HEK293 (cell line): ENCODE results near the gene JPH4.

Experiments
- BCL11B ChIP-seq: fragments of 450-650 bp; formaldehyde crosslinking; IDR thresholded peaks from 2 replicates; pipeline ENCODE4 v1.5.1; 2016; ENCODE audit warnings: low read depth, missing biosample characterization, missing genetic modification characterization
- CTCF ChIP-seq: fragments of 450-650 bp; formaldehyde crosslinking; IDR thresholded peaks from 2 replicates; pipeline ENCODE4 v1.5.1; 2016; ENCODE audit warnings: missing biosample characterization, missing genetic modification characterization
- PATZ1 ChIP-seq: fragments of 450-650 bp; formaldehyde crosslinking; IDR thresholded peaks from 2 replicates; pipeline ENCODE4 v1.5.1; 2016; ENCODE audit warnings: missing biosample characterization, missing genetic modification characterization
- PBX3 ChIP-seq: sonication (generic); formaldehyde crosslinking; IDR thresholded peaks from 2 replicates; pipeline ENCODE4 v1.8.1; 2022; ENCODE audit warnings: mild to moderate bottlenecking, moderate library complexity, missing genetic modification reagents
- SP2 ChIP-seq: fragments of 450-650 bp; formaldehyde crosslinking; IDR thresholded peaks from 2 replicates; pipeline ENCODE4 v1.5.1; 2016; ENCODE audit warnings: missing biosample characterization, missing genetic modification characterization
- ZBTB1 ChIP-seq: fragments of 450-650 bp; formaldehyde crosslinking; IDR thresholded peaks from 2 replicates; pipeline ENCODE4 v1.5.1; 2016; ENCODE audit warnings: missing biosample characterization, missing genetic modification characterization
- ZFP41 ChIP-seq: fragments of 450-650 bp; formaldehyde crosslinking; IDR thresholded peaks from 2 replicates; pipeline ENCODE4 v1.5.1; 2016; ENCODE audit warnings: missing biosample characterization, missing genetic modification characterization, borderline replicate concordance
- ZNF121 ChIP-seq: fragments of 450-650 bp; formaldehyde crosslinking; IDR thresholded peaks from 2 replicates; pipeline ENCODE4 v1.5.1; 2016; ENCODE audit warnings: missing biosample characterization, missing genetic modification characterization
- ZNF138 ChIP-seq: fragments of 450-650 bp; formaldehyde crosslinking; IDR thresholded peaks from 2 replicates; pipeline ENCODE4 v1.5.1; 2016; ENCODE audit warnings: missing biosample characterization, missing genetic modification characterization, borderline replicate concordance
- ZNF23 ChIP-seq: fragments of 450-650 bp; formaldehyde crosslinking; IDR thresholded peaks from 2 replicates; pipeline ENCODE4 v1.5.1; 2016; ENCODE audit warnings: missing biosample characterization, missing genetic modification characterization, borderline replicate concordance
- ZNF24 ChIP-seq: fragments of 450-650 bp; formaldehyde crosslinking; IDR thresholded peaks from 2 replicates; pipeline ENCODE4 v1.5.1; 2016; ENCODE audit warnings: missing biosample characterization, missing genetic modification characterization
- ZNF521 ChIP-seq: fragments of 450-650 bp; formaldehyde crosslinking; IDR thresholded peaks from 2 replicates; pipeline ENCODE4 v1.5.1; 2017; ENCODE audit warnings: missing biosample characterization, mild to moderate bottlenecking, missing genetic modification characterization
- ZNF544 ChIP-seq: fragments of 450-650 bp; formaldehyde crosslinking; IDR thresholded peaks from 2 replicates; pipeline ENCODE4 v1.5.0; 2017; ENCODE audit warnings: missing biosample characterization, missing genetic modification characterization
- TF ChIP-seq, protein P1 (sequence below): fragments of 450-650 bp; formaldehyde crosslinking; conservative IDR thresholded peaks from 2 replicates; pipeline ENCODE4 v1.5.1; 2016; ENCODE audit warnings: low read depth, missing biosample characterization, missing genetic modification characterization

- TF ChIP-seq CTCF (tag by site-specific recombination) (no peak), PATZ1 (no peak), ZNF138 (tag by site-specific recombination) (no peak), ZFP41 (tag by site-specific recombination) (no peak), ZBTB1 (no peak), SP2 (no peak), ZNF121 (tag by site-specific recombination) (no peak), ZNF23 (tag by site-specific recombination) (no peak), ZNF544 (tag by site-specific recombination) (no peak), ZNF24 (tag by site-specific recombination) (no peak), BCL11B (tag by site-specific recombination) (no peak), ZNF521 (tag by site-specific recombination) (no peak), PBX3 (CRISPR knock-in tag) (no peak)
- TF ChIP-seq, protein P1, sequence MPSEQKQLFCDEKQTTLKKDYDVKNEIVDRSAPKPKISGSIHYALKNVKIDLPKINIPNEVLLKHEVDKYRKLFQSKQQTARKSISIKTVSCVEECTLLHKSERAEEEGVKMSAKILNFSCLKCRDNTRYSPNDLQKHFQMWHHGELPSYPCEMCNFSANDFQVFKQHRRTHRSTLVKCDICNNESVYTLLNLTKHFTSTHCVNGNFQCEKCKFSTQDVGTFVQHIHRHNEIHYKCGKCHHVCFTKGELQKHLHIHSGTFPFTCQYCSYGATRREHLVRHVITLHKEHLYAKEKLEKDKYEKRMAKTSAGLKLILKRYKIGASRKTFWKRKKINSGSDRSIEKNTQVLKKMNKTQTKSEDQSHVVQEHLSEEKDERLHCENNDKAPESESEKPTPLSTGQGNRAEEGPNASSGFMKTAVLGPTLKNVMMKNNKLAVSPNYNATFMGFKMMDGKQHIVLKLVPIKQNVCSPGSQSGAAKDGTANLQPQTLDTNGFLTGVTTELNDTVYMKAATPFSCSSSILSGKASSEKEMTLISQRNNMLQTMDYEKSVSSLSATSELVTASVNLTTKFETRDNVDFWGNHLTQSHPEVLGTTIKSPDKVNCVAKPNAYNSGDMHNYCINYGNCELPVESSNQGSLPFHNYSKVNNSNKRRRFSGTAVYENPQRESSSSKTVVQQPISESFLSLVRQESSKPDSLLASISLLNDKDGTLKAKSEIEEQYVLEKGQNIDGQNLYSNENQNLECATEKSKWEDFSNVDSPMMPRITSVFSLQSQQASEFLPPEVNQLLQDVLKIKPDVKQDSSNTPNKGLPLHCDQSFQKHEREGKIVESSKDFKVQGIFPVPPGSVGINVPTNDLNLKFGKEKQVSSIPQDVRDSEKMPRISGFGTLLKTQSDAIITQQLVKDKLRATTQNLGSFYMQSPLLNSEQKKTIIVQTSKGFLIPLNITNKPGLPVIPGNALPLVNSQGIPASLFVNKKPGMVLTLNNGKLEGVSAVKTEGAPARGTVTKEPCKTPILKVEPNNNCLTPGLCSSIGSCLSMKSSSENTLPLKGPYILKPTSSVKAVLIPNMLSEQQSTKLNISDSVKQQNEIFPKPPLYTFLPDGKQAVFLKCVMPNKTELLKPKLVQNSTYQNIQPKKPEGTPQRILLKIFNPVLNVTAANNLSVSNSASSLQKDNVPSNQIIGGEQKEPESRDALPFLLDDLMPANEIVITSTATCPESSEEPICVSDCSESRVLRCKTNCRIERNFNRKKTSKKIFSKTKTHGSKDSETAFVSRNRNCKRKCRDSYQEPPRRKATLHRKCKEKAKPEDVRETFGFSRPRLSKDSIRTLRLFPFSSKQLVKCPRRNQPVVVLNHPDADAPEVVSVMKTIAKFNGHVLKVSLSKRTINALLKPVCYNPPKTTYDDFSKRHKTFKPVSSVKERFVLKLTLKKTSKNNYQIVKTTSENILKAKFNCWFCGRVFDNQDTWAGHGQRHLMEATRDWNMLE (tag by site-specific recombination) = no peak
Measured at GRCh38 chr14:23605931-23606585, 27.5 kb upstream of the JPH4 start.
